OCI-LY1 (cell line): ENCODE measurements around the gene VSX2.

Experiments
- H2AFZ ChIP-seq: fragments of 200-600 bp; sonication (generic), shearing (Covaris generic); 2 replicates; pipeline ENCODE4 v1.6.0; 2014; ENCODE audit warnings: antibody characterized with exemption, mild to moderate bottlenecking, low read length
- H3F3A ChIP-seq: fragments of 200-600 bp; sonication (generic), shearing (Covaris generic); 2 replicates; pipeline ENCODE4 v1.6.0; 2014; ENCODE audit warnings: mild to moderate bottlenecking, antibody characterized with exemption, low read length, moderate library complexity; ENCODE audit not compliant: insufficient read depth
- H3K27ac ChIP-seq: fragments of 200-600 bp; sonication (generic); 2 replicates; pipeline ENCODE4 v1.5.1; 2014; ENCODE audit warnings: low read length, mixed run types, mild to moderate bottlenecking, low read depth; ENCODE audit not compliant: poor library complexity, severe bottlenecking
- H3K27me3 ChIP-seq: fragments of 200-600 bp; sonication (generic); 2 replicates; pipeline ENCODE4 v1.6.0; 2014; ENCODE audit warnings: antibody characterized with exemption, mild to moderate bottlenecking, low read length, moderate library complexity; ENCODE audit not compliant: insufficient read depth
- H3K36me3 ChIP-seq: fragments of 200-600 bp; sonication (generic); 2 replicates; pipeline ENCODE4 v1.6.1; 2014; ENCODE audit warnings: mild to moderate bottlenecking, antibody characterized with exemption, low read length, moderate library complexity, mixed read lengths; ENCODE audit not compliant: insufficient read depth
- H3K4me1 ChIP-seq: fragments of 200-600 bp; sonication (generic); 2 replicates; pipeline ENCODE4 v1.5.1; 2014; ENCODE audit warnings: mild to moderate bottlenecking, low read length, moderate library complexity; ENCODE audit not compliant: insufficient read depth, severe bottlenecking
- H3K4me2 ChIP-seq: fragments of 200-600 bp; sonication (generic), shearing (Covaris generic); 2 replicates; pipeline ENCODE4 v1.6.1; 2014; ENCODE audit warnings: low read length
- H3K4me3 ChIP-seq: fragments of 200-600 bp; sonication (generic); 2 replicates; pipeline ENCODE4 v1.5.1; 2014; ENCODE audit warnings: low read length, low read depth, mild to moderate bottlenecking, mixed read lengths; ENCODE audit not compliant: poor library complexity, severe bottlenecking
- H3K79me2 ChIP-seq: fragments of 200-600 bp; shearing (Covaris generic); 2 replicates; pipeline ENCODE4 v1.6.1; 2016; ENCODE audit warnings: mixed run types, low read length, mixed read lengths; ENCODE audit not compliant: insufficient read depth
- H3K9ac ChIP-seq: fragments of 200-600 bp; sonication (generic), shearing (Covaris generic); 2 replicates; pipeline ENCODE4 v1.6.1; 2014; ENCODE audit warnings: mild to moderate bottlenecking, low read length, mixed read lengths
- H3K9me2 ChIP-seq: fragments of 200-600 bp; sonication (generic), shearing (Covaris generic); 2 replicates; pipeline ENCODE4 v1.6.1; 2014; ENCODE audit warnings: low read depth, mild to moderate bottlenecking, low read length, mixed read lengths
- H3K9me3 ChIP-seq: fragments of 200-600 bp; shearing (Covaris generic); 2 replicates; pipeline ENCODE4 v1.6.1; 2014; ENCODE audit warnings: low read length, mixed read lengths
- H4K20me1 ChIP-seq: fragments of 200-600 bp; sonication (generic), shearing (Covaris generic); 2 replicates; pipeline ENCODE4 v1.6.0; 2016; ENCODE audit warnings: mild to moderate bottlenecking, low read length; ENCODE audit not compliant: insufficient read depth
- EZH2 ChIP-seq: fragments of 200-600 bp; sonication (generic), shearing (Covaris generic); IDR thresholded peaks from 2 replicates; pipeline ENCODE4 v1.8.0; 2017; ENCODE audit warnings: borderline replicate concordance, mixed run types, mild to moderate bottlenecking, antibody characterized with exemption, low read length, moderate library complexity, mixed read lengths
- TF ChIP-seq, protein P1 (sequence below): fragments of 200-600 bp; sonication (generic), shearing (Covaris generic); IDR thresholded peaks from 2 replicates; pipeline ENCODE4 v1.5.1; 2017; ENCODE audit warnings: mild to moderate bottlenecking, antibody characterized with exemption, low read length, moderate library complexity, mixed read lengths

Gene VSX2

DNA sequence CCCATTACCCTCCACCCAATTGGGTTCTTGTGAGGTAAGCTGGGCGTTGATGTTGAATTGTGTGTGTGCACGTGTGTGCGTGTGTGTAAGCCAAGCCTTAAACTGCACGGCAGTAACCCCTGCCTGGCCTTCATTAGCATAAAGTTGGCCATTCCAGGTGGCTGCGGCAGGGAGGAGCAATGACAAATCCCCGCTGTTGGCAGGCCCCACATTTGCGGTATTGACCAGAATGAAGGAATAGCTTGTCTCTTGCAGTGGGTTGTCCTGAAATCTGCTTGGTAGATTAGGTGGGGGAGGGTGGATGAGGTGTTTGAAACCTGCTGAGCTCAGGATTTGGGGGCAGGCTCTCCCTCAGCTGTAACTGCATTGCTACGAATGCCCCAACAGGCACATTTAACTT is 7.3 kb downstream of the VSX2 start:
- Histone ChIP-seq H3K9me2 (no peaks in the 10 kb centered on the region), H3K9ac (no peak overlapping the region), H3K79me2 (no peaks in the 10 kb centered on the region), H3K27ac (no peak overlapping the region), H3K4me2 (no peak overlapping the region), H3F3A (no peaks in the 10 kb centered on the region), H3K4me1 (peaks cover 5% of the 10 kb centered on the region), H3K27me3 (no peaks in the 10 kb centered on the region; the same call in 1 of the 2 replicates), H4K20me1 (no peaks in the 10 kb centered on the region), H3K36me3 (no peaks in the 10 kb centered on the region), H3K9me3 (no peaks in the 10 kb centered on the region), H3K4me3 (no peak overlapping the region), H2AFZ (no peak overlapping the region)
- TF ChIP-seq, protein P1, sequence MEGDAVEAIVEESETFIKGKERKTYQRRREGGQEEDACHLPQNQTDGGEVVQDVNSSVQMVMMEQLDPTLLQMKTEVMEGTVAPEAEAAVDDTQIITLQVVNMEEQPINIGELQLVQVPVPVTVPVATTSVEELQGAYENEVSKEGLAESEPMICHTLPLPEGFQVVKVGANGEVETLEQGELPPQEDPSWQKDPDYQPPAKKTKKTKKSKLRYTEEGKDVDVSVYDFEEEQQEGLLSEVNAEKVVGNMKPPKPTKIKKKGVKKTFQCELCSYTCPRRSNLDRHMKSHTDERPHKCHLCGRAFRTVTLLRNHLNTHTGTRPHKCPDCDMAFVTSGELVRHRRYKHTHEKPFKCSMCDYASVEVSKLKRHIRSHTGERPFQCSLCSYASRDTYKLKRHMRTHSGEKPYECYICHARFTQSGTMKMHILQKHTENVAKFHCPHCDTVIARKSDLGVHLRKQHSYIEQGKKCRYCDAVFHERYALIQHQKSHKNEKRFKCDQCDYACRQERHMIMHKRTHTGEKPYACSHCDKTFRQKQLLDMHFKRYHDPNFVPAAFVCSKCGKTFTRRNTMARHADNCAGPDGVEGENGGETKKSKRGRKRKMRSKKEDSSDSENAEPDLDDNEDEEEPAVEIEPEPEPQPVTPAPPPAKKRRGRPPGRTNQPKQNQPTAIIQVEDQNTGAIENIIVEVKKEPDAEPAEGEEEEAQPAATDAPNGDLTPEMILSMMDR: no peak
- TF ChIP-seq EZH2: no peak

DNA sequence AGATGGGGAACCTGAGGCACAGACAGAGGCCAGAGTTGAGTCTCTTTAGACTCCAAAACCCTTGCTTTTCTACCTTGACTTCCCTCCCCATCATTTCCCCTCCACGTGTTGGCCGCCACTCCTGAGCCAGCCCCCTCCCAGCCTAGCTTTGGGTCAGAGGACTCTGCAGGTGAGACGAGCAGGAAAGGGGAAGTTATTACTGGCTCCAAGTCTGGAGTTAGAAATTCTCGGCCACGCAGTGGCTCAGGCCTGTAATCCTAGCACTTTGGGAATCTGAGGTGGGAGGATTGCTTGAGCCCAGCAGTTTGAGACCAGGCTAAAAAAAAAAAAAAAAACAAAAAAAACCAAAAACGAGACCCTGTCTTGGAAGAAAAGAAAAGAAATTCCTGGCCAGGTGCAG is 8.8 kb downstream of the VSX2 start:
- Histone ChIP-seq H3K9me2 (no peaks in the 10 kb centered on the region), H3K79me2 (no peaks in the 10 kb centered on the region), H3K9me3 (no peaks in the 10 kb centered on the region), H3K27ac (no peak overlapping the region), H3K36me3 (no peaks in the 10 kb centered on the region), H2AFZ (no peak overlapping the region), H3F3A (no peaks in the 10 kb centered on the region), H3K4me1 (peaks cover 5% of the 10 kb centered on the region), H4K20me1 (no peaks in the 10 kb centered on the region), H3K4me3 (no peak overlapping the region), H3K27me3 (no peaks in the 10 kb centered on the region), H3K4me2 (no peak overlapping the region), H3K9ac (no peak overlapping the region)
- no peak for TF ChIP-seq EZH2
- TF ChIP-seq, protein P1: no peak

DNA sequence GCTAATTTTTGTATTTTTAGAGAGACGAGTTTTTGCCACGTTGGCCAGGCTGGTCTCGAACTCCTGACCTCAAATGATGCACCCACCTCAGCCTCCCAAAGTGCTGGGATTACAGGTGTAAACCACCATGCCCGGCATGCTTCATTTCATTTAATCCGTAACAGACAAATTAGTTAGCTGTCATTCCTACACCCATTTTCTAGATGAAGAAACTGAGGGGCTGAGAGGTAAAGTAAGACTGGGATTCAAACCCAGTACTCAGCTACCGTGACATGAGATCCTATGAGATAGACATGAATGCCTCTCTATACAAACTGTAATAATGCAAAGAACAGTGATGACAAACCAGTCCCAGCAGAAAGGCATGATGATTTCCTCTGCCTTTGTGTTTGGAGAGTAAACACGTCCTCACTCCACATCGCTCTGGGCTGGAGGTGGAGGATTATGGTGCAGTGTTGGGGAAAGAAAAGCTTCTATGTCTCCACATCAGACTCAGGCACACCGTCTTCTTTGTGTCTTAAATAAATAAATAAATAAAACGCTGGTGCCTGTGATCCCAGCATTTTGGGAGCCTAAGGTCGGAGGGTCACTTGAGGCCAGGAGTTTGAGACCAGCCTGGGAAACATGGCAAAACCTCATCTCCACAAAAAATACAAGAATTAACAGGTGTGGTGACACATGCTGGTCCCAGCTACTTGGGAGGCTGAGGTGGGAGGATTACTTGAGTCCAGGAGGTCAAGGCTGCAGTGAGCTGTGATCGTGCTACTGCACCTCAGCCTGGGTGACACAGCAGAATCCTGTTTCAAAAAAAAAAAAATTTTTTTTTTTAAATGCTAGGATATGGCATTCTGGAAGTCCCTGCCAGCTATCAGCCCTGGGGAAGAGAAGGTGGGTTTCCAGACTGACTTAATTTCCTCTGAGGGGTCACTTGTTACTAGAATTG is 10.5 kb downstream of the VSX2 start:
- no peaks in the 10 kb centered on the region for H3K27me3 ChIP-seq
- no peaks in the 10 kb centered on the region for H3K9me3 ChIP-seq
- H3K9ac ChIP-seq: no peak overlapping the region
- H3K4me3 ChIP-seq: no peak overlapping the region
- H3F3A ChIP-seq: no peaks in the 10 kb centered on the region
- no peaks in the 10 kb centered on the region for H3K36me3 ChIP-seq
- no peaks in the 10 kb centered on the region for H3K9me2 ChIP-seq
- H3K27ac ChIP-seq: no peak overlapping the region
- no peak overlapping the region for H2AFZ ChIP-seq
- no peaks in the 10 kb centered on the region for H3K79me2 ChIP-seq
- H4K20me1 ChIP-seq: no peaks in the 10 kb centered on the region
- H3K4me1 ChIP-seq: peaks cover 5% of the 10 kb centered on the region
- no peak overlapping the region for H3K4me2 ChIP-seq
- TF ChIP-seq, protein P1: no peak
- no peak for TF ChIP-seq EZH2
